ENCODE data around the gene HDAC11. TPM values are rescaled to one million over a fixed set of nuclear protein-coding genes. Genes with fewer than 3 reads are reported as not detected.

HDAC11 gene
- total RNA-seq, 1 donor from 2014 or later, result 11.9 TPM

- H3K4me1 Mint-ChIP-seq (ENCODE audit: unreplicated experiment), result peaks cover 64% of the 10 kb centered on the region
- H3K4me3 Mint-ChIP-seq (ENCODE audit: unreplicated experiment), result no peak overlapping the region
- no peaks in the 10 kb centered on the region for H3K36me3 Mint-ChIP-seq (ENCODE audit: unreplicated experiment)
- TF ChIP-seq CTCF (IDR thresholded peaks at IDR 0.05), result no peak
- no peaks in the 10 kb centered on the region for H3K9me3 Mint-ChIP-seq (ENCODE audit: unreplicated experiment)
- H3K27me3 Mint-ChIP-seq (ENCODE audit: unreplicated experiment), result no peaks in the 10 kb centered on the region
- no peak overlapping the region for H3K27ac Mint-ChIP-seq (ENCODE audit: unreplicated experiment)
- DNase-seq (ENCODE audit: extremely low spot score, unreplicated experiment), result no peak
Observed at GRCh38 chr3:13516760-13517135, 36.6 kb downstream of the HDAC11 start.

- H3K9me3 Mint-ChIP-seq (ENCODE audit: unreplicated experiment), result no peaks in the 10 kb centered on the region
- H3K36me3 Mint-ChIP-seq (ENCODE audit: unreplicated experiment), result no peaks in the 10 kb centered on the region
- peaks cover 62% of the 10 kb centered on the region for H3K4me1 Mint-ChIP-seq (ENCODE audit: unreplicated experiment)
- no peak overlapping the region for H3K27ac Mint-ChIP-seq (ENCODE audit: unreplicated experiment)
- no peak for TF ChIP-seq CTCF (IDR thresholded peaks at IDR 0.05)
- no peak for DNase-seq (ENCODE audit: extremely low spot score, unreplicated experiment)
- no peaks in the 10 kb centered on the region for H3K27me3 Mint-ChIP-seq (ENCODE audit: unreplicated experiment)
- no peak overlapping the region for H3K4me3 Mint-ChIP-seq (ENCODE audit: unreplicated experiment)
Observed at GRCh38 chr3:13517253-13517977, 37.3 kb downstream of the HDAC11 start.

- H3K27me3 Mint-ChIP-seq (ENCODE audit: unreplicated experiment), result no peaks in the 10 kb centered on the region
- peak; percentile 91 for DNase-seq (ENCODE audit: extremely low spot score, unreplicated experiment)
- peak; percentile 14 for TF ChIP-seq CTCF (IDR thresholded peaks at IDR 0.05)
- no peaks in the 10 kb centered on the region for H3K9me3 Mint-ChIP-seq (ENCODE audit: unreplicated experiment)
- H3K27ac Mint-ChIP-seq (ENCODE audit: unreplicated experiment), result peak overlapping the region; percentile 82
- H3K4me3 Mint-ChIP-seq (ENCODE audit: unreplicated experiment), result no peak overlapping the region
- peaks cover 52% of the 10 kb centered on the region for H3K4me1 Mint-ChIP-seq (ENCODE audit: unreplicated experiment)
- no peaks in the 10 kb centered on the region for H3K36me3 Mint-ChIP-seq (ENCODE audit: unreplicated experiment)
Observed at GRCh38 chr3:13518516-13518953, 38.4 kb downstream of the HDAC11 start.

GRCh38 chr3:13519006-13519791, 39.1 kb downstream of the HDAC11 start:
- Mint-ChIP-seq H3K9me3 (ENCODE audit: unreplicated experiment) (no peaks in the 10 kb centered on the region), H3K4me3 (ENCODE audit: unreplicated experiment) (no peak overlapping the region), H3K27me3 (ENCODE audit: unreplicated experiment) (no peaks in the 10 kb centered on the region), H3K4me1 (ENCODE audit: unreplicated experiment) (peaks cover 47% of the 10 kb centered on the region), H3K36me3 (ENCODE audit: unreplicated experiment) (no peaks in the 10 kb centered on the region), H3K27ac (ENCODE audit: unreplicated experiment) (peak overlapping the region; percentile 82)
- no peak for TF ChIP-seq CTCF (IDR thresholded peaks at IDR 0.05)
- DNase-seq (ENCODE audit: extremely low spot score, unreplicated experiment), result no peak

GRCh38 chr3:13520326-13520880, 40.3 kb downstream of the HDAC11 start:
- Mint-ChIP-seq H3K4me1 (ENCODE audit: unreplicated experiment) (peaks cover 45% of the 10 kb centered on the region), H3K36me3 (ENCODE audit: unreplicated experiment) (no peaks in the 10 kb centered on the region), H3K27me3 (ENCODE audit: unreplicated experiment) (no peaks in the 10 kb centered on the region), H3K4me3 (ENCODE audit: unreplicated experiment) (no peak overlapping the region), H3K27ac (ENCODE audit: unreplicated experiment) (no peak overlapping the region), H3K9me3 (ENCODE audit: unreplicated experiment) (no peaks in the 10 kb centered on the region)
- no peak for DNase-seq (ENCODE audit: extremely low spot score, unreplicated experiment)
- TF ChIP-seq CTCF (IDR thresholded peaks at IDR 0.05), result no peak
